ENCODE measurements around the gene MIPEP. TPM values are rescaled to one million over a fixed set of nuclear protein-coding genes. Genes with fewer than 3 reads are reported as not detected.

The MIPEP gene
- total RNA-seq, 1 donor from 2014 or later: 49.7 TPM

GRCh38 chr13:23696610-23697009 lies 192.6 kb downstream of the MIPEP start:
- intact Hi-C loops (cut with micrococcal nuclease): no loop called here
- Histone ChIP-seq H3K9me3 (replicated peaks) (no peaks in the 10 kb centered on the region), H3K4me3 (peak overlapping the region; percentile 53), H3K4me1 (peaks cover 26% of the 10 kb centered on the region), H3K27me3 (ENCODE audit: low read depth) (no peaks in the 10 kb centered on the region), H3K27ac (replicated peaks) (peak overlapping the region; percentile 66), H3K36me3 (no peaks in the 10 kb centered on the region)
- no peak for TF ChIP-seq CTCF (IDR thresholded peaks at IDR 0.05; ENCODE audit: borderline replicate concordance)
- no peak for DNase-seq

DNA sequence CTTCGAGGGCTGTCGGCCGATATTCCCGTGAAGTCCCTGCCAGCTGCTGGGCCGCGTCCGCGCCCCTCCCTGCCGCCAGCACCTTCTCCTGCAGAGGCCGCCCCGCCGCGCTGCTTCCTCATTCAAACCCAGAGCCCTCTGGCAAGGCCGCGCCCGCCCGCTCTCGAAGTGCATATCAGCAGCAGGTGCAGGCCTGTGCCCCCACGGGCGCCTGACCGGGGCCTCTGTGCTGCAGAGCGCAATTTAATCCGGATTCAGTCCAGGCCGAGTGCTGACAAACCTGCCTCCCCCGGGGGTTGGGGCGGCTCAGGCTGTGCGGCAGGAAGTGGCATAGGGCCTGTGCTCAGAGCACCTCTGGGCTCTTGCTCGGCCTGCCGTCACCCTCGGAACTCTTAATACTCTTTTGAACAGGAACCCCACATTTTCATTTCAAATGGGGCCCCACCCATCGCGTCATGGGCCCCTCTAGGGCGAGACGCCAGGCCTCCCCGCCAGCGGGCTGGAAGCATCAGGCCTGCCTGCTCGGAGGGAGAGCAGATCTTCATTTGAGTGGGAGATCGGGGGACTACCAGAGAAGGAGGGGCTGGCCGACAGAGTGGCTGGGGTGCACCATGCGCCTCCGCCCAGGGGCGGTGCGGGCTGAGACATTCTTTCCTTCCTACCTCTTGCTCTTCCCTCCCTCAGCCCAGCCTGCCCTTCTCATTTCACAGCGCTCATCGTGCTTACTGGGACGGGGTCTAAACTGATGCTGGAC lies 193.3 kb downstream of the MIPEP start:
- no peak for TF ChIP-seq CTCF (IDR thresholded peaks at IDR 0.05; ENCODE audit: borderline replicate concordance)
- Histone ChIP-seq H3K4me1 (peaks cover 26% of the 10 kb centered on the region), H3K36me3 (no peaks in the 10 kb centered on the region), H3K4me3 (peak overlapping the region; percentile 53), H3K27ac (replicated peaks) (peak overlapping the region; percentile 66), H3K27me3 (ENCODE audit: low read depth) (no peaks in the 10 kb centered on the region), H3K9me3 (replicated peaks) (no peaks in the 10 kb centered on the region)
- peak; percentile 58 for DNase-seq
- intact Hi-C loops (cut with micrococcal nuclease): no loop called here

DNA sequence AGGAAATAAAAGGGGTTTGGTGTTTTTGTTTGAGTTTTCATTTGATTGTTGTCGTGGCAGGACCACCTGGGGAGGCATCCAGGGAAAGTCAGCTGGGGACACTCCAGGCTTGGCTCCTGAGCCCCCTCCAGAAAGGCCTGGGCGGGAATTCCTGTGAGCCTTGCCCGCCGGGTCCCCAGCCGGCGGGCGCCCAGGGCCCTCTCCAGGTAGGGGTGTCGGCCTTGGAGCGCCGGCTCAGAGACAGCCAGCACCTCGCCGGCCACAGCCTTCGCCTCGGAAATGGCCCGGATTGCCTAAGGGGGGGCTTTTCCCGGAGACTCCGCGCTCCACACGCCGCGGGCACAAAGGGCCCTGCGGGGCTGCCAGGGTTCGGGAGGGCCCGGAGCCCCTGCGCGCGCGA lies 194.0 kb downstream of the MIPEP start:
- no peaks in the 10 kb centered on the region for H3K36me3 ChIP-seq
- H3K27me3 ChIP-seq (ENCODE audit: low read depth): no peaks in the 10 kb centered on the region
- peaks cover 26% of the 10 kb centered on the region for H3K4me1 ChIP-seq
- no peak for TF ChIP-seq CTCF (IDR thresholded peaks at IDR 0.05; ENCODE audit: borderline replicate concordance)
- peak overlapping the region; percentile 66 for H3K27ac ChIP-seq (replicated peaks)
- no peak for DNase-seq
- intact Hi-C loops (cut with micrococcal nuclease): no loop called here
- peak overlapping the region; percentile 53 for H3K4me3 ChIP-seq
- no peaks in the 10 kb centered on the region for H3K9me3 ChIP-seq (replicated peaks)

DNA sequence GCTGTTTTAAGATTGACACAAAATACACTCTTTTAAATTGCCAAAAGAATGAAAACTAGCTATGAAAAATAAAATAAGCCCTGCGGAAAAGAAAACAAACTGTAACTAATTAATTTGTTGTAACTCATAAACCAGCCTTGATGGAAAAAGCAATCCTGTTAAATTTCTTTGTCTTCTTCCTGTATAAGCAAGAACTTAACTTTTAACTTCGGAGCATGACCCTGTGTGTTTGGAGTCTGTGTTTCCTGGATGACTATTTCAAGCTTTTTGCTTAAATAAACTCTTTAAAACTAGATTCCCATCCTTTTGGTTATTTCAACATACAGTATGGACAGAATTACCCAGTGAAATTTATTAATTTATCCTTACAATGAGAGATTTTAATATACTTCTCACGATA lies 196.4 kb downstream of the MIPEP start:
- DNase-seq: no peak
- H3K4me3 ChIP-seq: no peak overlapping the region
- TF ChIP-seq CTCF (IDR thresholded peaks at IDR 0.05; ENCODE audit: borderline replicate concordance): no peak
- H3K36me3 ChIP-seq: no peaks in the 10 kb centered on the region
- intact Hi-C loops (cut with micrococcal nuclease): no loop called here
- no peak overlapping the region for H3K27ac ChIP-seq (replicated peaks)
- no peaks in the 10 kb centered on the region for H3K9me3 ChIP-seq (replicated peaks)
- H3K27me3 ChIP-seq (ENCODE audit: low read depth): no peaks in the 10 kb centered on the region
- H3K4me1 ChIP-seq: peaks cover 22% of the 10 kb centered on the region

GRCh38 chr13:23690668-23691067 lies 198.5 kb downstream of the MIPEP start:
- intact Hi-C loops (cut with micrococcal nuclease): no loop called here
- Histone ChIP-seq H3K27ac (replicated peaks) (no peak overlapping the region), H3K27me3 (ENCODE audit: low read depth) (no peaks in the 10 kb centered on the region), H3K4me1 (peaks cover 5% of the 10 kb centered on the region), H3K36me3 (no peaks in the 10 kb centered on the region), H3K9me3 (replicated peaks) (no peaks in the 10 kb centered on the region), H3K4me3 (no peak overlapping the region)
- no peak for DNase-seq
- no peak for TF ChIP-seq CTCF (IDR thresholded peaks at IDR 0.05; ENCODE audit: borderline replicate concordance)

All from left ventricle myocardium inferior (tissue), 1 donor.